Fibroblast of skin of back (primary cell): ENCODE results near the gene GPR68.
"Not testable (repeated sequence)": the region's sequence is repeated elsewhere in the genome, so short reads cannot be mapped to it uniquely, and the experiment has no call there.

Experiments
- DNase-seq: peaks from one replicate; pipeline ENCODE4 v3.0.0-alpha.2; 2013

Gene GPR68

DNA sequence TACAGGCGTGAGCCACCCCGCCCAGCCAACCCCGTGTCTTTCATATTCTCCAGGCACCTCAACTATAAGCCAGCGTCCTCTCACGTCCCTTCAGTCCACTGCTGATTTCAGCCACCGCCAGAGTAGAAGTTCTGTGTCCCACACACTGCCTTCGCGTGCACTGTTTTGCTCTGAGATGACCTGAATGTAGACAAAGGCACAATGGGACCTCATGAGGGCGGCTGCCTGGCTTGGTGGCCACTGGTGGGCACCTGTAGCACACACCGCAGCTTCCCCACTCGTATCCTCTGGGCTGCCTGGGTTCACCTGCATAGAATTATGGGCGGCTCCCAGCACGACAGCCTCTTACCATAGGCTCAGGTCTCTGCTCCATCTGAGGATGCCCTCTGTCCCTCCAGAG, 57.2 kb downstream of the GPR68 start:
- no peak for DNase-seq

DNA sequence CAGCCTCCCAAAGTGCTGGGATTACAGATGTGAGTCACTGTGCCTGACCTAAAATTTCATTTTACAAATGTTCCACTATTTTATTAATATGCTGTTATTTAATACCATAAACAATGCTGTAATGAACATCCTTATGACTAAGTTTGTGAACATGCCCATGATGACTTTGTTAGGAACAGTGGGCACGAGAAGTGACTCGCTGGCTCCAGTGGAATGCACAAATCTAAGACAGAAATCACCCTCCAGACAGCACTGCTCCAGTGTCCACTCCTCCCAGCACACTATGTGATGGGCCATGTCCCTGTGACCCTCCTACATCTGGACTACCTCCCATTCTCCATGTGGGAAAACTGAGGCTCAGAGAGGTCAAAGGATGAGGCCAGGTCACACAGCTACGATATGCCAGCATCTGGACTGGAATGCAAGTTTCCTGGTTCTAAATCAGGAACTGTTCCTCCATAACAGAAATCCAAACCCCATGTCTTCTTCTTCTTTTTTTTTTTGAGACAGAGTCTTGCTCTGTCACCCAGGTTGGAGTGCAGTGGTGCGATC, 57.9 kb downstream of the GPR68 start:
- peak; percentile 57 for DNase-seq

DNA sequence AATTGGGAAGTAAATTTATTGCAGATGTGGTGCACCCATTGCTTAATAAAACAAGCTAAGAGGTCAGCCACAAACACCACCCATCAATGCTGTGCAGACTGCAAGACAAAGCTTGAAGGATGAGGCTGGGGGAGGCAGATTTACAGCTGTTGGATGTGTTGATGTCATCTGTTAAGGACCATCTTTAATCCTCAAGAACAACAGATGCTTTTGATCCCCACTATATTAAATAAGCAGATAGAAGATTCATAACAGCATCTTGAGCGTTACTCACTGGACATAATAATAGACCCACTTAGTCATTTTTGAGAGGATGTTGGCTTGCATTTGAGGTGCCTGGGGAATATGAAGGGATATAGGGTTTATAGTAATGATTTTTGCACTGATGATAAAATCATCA, 58.8 kb downstream of the GPR68 start:
- peak; percentile 11 for DNase-seq

DNA sequence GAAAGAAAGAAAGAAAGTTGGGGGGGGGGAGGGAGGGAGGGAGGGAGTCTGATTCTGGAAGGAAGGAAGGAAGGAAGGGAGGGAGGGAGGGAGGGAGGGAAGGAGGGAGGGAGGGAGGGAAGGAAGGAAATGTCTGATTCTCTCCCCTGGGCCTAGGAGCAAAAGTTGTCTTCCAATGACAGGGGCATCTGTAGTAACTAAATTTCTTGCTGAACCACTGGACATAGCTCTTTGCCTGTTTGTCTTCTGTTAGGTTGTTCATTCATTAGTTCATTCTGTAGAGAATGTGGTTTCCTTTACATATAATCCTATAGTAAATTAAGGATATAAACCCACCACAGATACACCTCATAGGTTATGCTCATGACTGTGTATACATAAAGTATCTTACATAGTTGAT, 59.9 kb downstream of the GPR68 start:
- DNase-seq = no peak

DNA sequence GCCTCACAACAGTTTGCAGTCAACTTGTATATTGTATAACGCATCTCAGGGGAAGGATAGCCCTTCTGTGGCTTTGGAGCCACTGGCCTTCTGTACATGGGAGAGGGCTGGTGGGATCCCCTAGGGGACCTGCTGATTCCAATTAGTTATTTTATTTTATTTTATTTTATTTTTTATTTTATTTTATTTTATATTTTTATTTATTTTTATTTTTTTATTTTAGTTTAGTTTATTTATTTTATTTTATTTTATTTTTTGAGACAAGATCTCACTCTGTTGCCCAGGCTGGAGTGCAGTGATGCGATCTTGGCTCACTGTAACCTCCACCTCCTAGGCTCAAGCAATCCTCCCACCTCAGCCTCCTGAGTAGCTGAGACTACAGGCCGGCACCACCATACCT, 61.8 kb downstream of the GPR68 start:
- DNase-seq = not testable (repeated sequence)
